Stomach (tissue), 4 donors: ENCODE measurements around the gene PTPRM.

Experiments
- EP300 ChIP-seq: sonication (generic); formaldehyde crosslinking; IDR thresholded peaks from one replicate; pipeline ENCODE4 v1.6.1; 2017; ENCODE audit warnings: antibody characterized with exemption
- POLR2A ChIP-seq, 4 donors: fragments of 450-650 bp; IDR thresholded peaks; one replicate each; pipeline ENCODE4 v1.6.1; 2016; ENCODE audit warnings: antibody characterized with exemption in 4 of 4, control low read depth in 2 of 4, mild to moderate bottlenecking in 1 of 4, moderate library complexity in 1 of 4
- POLR2AphosphoS5 ChIP-seq, 3 donors: sonication (generic); formaldehyde crosslinking; IDR thresholded peaks; one replicate each; pipeline ENCODE4 v1.6.1; 2016; ENCODE audit warnings: antibody characterized with exemption in 3 of 3
- TF ChIP-seq, protein P1 (sequence below), 7 experiments: fragments of 450-650 bp in 4 of 7; fragments of 200-600 bp in 3 of 7; sonication (generic) in 3 of 7; IDR thresholded peaks; one replicate each; pipeline ENCODE4 v1.5.1; 2016 to 2019; ENCODE audit warnings: antibody characterized with exemption in 7 of 7, control low read depth in 2 of 7, mild to moderate bottlenecking in 1 of 7

DNA sequence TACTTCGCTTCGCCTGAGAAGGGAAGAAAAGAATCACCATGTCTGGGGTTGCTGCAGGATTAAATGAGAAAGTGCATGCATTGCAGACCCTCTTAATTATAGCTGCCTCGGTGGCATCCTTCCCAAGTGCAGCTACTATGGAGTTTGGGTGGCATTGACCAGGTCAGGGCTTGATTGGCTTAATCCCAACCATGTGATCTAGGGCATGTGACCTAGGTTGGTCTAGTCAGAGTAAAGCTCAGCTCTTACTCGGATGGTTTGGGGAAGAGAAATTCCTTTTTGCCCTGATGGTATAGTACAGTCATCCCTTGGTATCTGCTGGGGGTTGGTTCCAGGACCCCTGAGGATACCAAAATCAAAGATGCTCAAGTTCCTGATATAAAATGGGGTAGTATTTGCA lies 863.9 kb downstream of the PTPRM start:
- TF ChIP-seq, protein P1, sequence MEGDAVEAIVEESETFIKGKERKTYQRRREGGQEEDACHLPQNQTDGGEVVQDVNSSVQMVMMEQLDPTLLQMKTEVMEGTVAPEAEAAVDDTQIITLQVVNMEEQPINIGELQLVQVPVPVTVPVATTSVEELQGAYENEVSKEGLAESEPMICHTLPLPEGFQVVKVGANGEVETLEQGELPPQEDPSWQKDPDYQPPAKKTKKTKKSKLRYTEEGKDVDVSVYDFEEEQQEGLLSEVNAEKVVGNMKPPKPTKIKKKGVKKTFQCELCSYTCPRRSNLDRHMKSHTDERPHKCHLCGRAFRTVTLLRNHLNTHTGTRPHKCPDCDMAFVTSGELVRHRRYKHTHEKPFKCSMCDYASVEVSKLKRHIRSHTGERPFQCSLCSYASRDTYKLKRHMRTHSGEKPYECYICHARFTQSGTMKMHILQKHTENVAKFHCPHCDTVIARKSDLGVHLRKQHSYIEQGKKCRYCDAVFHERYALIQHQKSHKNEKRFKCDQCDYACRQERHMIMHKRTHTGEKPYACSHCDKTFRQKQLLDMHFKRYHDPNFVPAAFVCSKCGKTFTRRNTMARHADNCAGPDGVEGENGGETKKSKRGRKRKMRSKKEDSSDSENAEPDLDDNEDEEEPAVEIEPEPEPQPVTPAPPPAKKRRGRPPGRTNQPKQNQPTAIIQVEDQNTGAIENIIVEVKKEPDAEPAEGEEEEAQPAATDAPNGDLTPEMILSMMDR (IDR thresholded peaks at IDR 0.05): no peak
- TF ChIP-seq POLR2AphosphoS5 (IDR thresholded peaks at IDR 0.05): no peak
- TF ChIP-seq POLR2A (IDR thresholded peaks at IDR 0.05): no peak
- no peak for TF ChIP-seq EP300
